ENCODE results near the gene MPG.

DNA sequence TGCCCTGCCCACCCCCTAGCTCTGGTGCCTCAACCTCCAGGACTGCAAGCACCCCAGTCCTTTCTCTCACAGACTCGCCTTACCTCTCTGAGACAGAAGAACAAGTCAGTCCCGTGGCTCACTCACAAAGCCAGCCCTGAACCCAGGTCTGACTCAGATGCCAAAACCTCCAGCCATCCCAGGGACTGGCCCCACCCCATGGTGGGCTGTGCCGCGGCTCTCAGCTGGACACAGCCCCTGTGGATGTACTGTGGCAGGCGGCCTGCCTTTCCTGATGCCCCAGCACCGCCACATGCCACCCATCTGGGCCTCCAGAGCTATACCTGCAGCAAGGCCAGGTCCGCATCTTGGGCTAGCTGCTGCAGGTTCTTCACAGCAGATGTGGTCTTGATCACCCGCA is 19.8 kb downstream of the MPG start:
- TF ChIP-seq, protein P1, sequence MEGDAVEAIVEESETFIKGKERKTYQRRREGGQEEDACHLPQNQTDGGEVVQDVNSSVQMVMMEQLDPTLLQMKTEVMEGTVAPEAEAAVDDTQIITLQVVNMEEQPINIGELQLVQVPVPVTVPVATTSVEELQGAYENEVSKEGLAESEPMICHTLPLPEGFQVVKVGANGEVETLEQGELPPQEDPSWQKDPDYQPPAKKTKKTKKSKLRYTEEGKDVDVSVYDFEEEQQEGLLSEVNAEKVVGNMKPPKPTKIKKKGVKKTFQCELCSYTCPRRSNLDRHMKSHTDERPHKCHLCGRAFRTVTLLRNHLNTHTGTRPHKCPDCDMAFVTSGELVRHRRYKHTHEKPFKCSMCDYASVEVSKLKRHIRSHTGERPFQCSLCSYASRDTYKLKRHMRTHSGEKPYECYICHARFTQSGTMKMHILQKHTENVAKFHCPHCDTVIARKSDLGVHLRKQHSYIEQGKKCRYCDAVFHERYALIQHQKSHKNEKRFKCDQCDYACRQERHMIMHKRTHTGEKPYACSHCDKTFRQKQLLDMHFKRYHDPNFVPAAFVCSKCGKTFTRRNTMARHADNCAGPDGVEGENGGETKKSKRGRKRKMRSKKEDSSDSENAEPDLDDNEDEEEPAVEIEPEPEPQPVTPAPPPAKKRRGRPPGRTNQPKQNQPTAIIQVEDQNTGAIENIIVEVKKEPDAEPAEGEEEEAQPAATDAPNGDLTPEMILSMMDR (IDR thresholded peaks at IDR 0.05; ENCODE audit: borderline replicate concordance, extremely low read depth, low read length, poor library complexity, severe bottlenecking), result no peak
- TF ChIP-seq EZH2 (IDR thresholded peaks at IDR 0.05; ENCODE audit: borderline replicate concordance, low read depth, low read length, severe bottlenecking), result no peak
